OCI-LY3 (cell line): Measurements from ENCODE around the gene APAF1.

Experiments used
- H2AFZ ChIP-seq: fragments of 200-600, 300-600 bp; shearing (Covaris generic); 2 replicates; pipeline ENCODE4 v1.6.0; 2014; ENCODE audit warnings: antibody characterized with exemption, low read depth, low read length
- H3K27ac ChIP-seq: fragments of 200-600, 300-600 bp; sonication (generic); 2 replicates; pipeline ENCODE4 v1.5.1; 2014; ENCODE audit warnings: mild to moderate bottlenecking, low read length, moderate library complexity, mixed read lengths
- H3K27me3 ChIP-seq: fragments of 200-600, 300-600 bp; sonication (generic); 2 replicates; pipeline ENCODE4 v1.6.1; 2014; ENCODE audit warnings: low read depth, low read length, mixed read lengths
- H3K36me3 ChIP-seq: fragments of 200-600, 300-600 bp; sonication (generic); replicated peaks from 2 replicates; pipeline ENCODE3; 2014; ENCODE audit warnings: low read depth, low read length, mixed read lengths
- H3K4me1 ChIP-seq: fragments of 300-600, 200-600 bp; sonication (generic); 2 replicates; pipeline ENCODE4 v1.6.1; 2014; ENCODE audit warnings: low read length, mixed read lengths
- H3K4me2 ChIP-seq: fragments of 200-600, 300-600 bp; sonication (generic); 2 replicates; pipeline ENCODE4 v1.6.1; 2014; ENCODE audit warnings: low read length, mixed read lengths
- H3K4me3 ChIP-seq: fragments of 300-600, 200-600 bp; sonication (generic); 2 replicates; pipeline ENCODE4 v1.5.1; 2014; ENCODE audit warnings: antibody characterized with exemption, mild to moderate bottlenecking, low read length, moderate library complexity
- H3K79me2 ChIP-seq: fragments of 300-600, 200-600 bp; shearing (Covaris generic); 2 replicates; pipeline ENCODE4 v1.6.1; 2014; ENCODE audit warnings: mild to moderate bottlenecking, low read length, mixed read lengths
- H3K9ac ChIP-seq: fragments of 300-600, 200-600 bp; shearing (Covaris generic); 2 replicates; pipeline ENCODE4 v1.6.0; 2014; ENCODE audit warnings: mild to moderate bottlenecking, low read length, moderate library complexity
- H3K9me3 ChIP-seq: fragments of 200-600, 300-600 bp; shearing (Covaris generic); 2 replicates; pipeline ENCODE4 v1.6.1; 2014; ENCODE audit warnings: low read length, mixed read lengths; ENCODE audit not compliant: insufficient read depth
- H4K20me1 ChIP-seq: fragments of 200-600, 300-600 bp; sonication (generic); 2 replicates; pipeline ENCODE4 v1.6.1; 2016; ENCODE audit warnings: low read length, mixed read lengths; ENCODE audit not compliant: insufficient read depth
- EZH2phosphoT487 ChIP-seq: fragments of 200-600 bp; shearing (Covaris generic); IDR thresholded peaks from 2 replicates; pipeline ENCODE4 v1.6.1; 2018; ENCODE audit warnings: antibody characterized with exemption, mixed run types, low read depth
- TF ChIP-seq, protein P1 (sequence below): fragments of 200-600, 300-600 bp; sonication (generic); IDR thresholded peaks from 2 replicates; pipeline ENCODE4 v1.5.1; 2014; ENCODE audit warnings: antibody characterized with exemption, low read length, low read depth

The APAF1 gene

GRCh38 chr12:98645572-98646067, 530 bp downstream of the APAF1 start:
- Histone ChIP-seq H3K4me1 (peaks cover 14% of the 10 kb centered on the region), H2AFZ (peak overlapping the region; percentile 60; the same call in 1 of the 2 replicates), H3K27me3 (no peaks in the 10 kb centered on the region), H3K9me3 (no peaks in the 10 kb centered on the region), H4K20me1 (peaks cover 7% of the 10 kb centered on the region), H3K79me2 (peaks cover 51% of the 10 kb centered on the region), H3K4me2 (peak overlapping the region; percentile 80), H3K4me3 (peak overlapping the region; percentile 82), H3K27ac (peak overlapping the region; percentile 33), H3K9ac (peak overlapping the region; percentile 77), H3K36me3 (peaks cover 35% of the 10 kb centered on the region)
- TF ChIP-seq EZH2phosphoT487: no peak
- TF ChIP-seq, protein P1, sequence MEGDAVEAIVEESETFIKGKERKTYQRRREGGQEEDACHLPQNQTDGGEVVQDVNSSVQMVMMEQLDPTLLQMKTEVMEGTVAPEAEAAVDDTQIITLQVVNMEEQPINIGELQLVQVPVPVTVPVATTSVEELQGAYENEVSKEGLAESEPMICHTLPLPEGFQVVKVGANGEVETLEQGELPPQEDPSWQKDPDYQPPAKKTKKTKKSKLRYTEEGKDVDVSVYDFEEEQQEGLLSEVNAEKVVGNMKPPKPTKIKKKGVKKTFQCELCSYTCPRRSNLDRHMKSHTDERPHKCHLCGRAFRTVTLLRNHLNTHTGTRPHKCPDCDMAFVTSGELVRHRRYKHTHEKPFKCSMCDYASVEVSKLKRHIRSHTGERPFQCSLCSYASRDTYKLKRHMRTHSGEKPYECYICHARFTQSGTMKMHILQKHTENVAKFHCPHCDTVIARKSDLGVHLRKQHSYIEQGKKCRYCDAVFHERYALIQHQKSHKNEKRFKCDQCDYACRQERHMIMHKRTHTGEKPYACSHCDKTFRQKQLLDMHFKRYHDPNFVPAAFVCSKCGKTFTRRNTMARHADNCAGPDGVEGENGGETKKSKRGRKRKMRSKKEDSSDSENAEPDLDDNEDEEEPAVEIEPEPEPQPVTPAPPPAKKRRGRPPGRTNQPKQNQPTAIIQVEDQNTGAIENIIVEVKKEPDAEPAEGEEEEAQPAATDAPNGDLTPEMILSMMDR: no peak

- Histone ChIP-seq H3K9ac (peak overlapping the region; percentile 77), H3K27ac (no peak overlapping the region), H3K36me3 (peaks cover 34% of the 10 kb centered on the region), H3K9me3 (no peaks in the 10 kb centered on the region), H2AFZ (no peak overlapping the region), H3K4me1 (peaks cover 14% of the 10 kb centered on the region), H3K4me3 (peak overlapping the region; percentile 82), H3K27me3 (no peaks in the 10 kb centered on the region), H3K4me2 (peak overlapping the region; percentile 80), H3K79me2 (peaks cover 44% of the 10 kb centered on the region), H4K20me1 (peaks cover 7% of the 10 kb centered on the region)
- TF ChIP-seq, protein P1: no peak; the same call in 1 of the 2 replicates
- no peak for TF ChIP-seq EZH2phosphoT487
Observed at GRCh38 chr12:98646294-98647090, 1.4 kb downstream of the APAF1 start.

DNA sequence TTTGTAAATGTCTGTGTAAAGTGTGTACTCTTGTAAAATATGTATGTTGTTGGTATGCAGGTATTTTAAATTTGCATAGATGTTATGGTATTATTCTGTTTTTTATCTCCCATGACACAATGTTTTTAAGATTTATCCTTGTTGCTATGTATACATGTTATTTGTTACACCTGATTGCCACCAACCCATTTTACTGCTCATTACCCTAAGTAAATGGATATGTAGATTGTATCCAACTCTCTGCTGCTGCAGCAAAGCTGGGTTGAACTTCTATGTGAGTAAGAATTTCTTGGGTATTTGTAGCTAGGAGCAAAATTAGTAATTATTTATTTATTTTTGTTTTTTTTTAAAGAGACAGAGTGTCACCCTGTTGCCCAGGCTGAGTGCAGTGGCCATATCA, 6.2 kb downstream of the APAF1 start:
- no peak overlapping the region for H3K27ac ChIP-seq
- peaks cover 32% of the 10 kb centered on the region for H3K36me3 ChIP-seq
- no peaks in the 10 kb centered on the region for H3K27me3 ChIP-seq
- H4K20me1 ChIP-seq: peaks cover 4% of the 10 kb centered on the region
- peaks cover 6% of the 10 kb centered on the region for H3K4me1 ChIP-seq
- no peaks in the 10 kb centered on the region for H3K9me3 ChIP-seq
- H3K9ac ChIP-seq: no peak overlapping the region
- no peak overlapping the region for H3K4me2 ChIP-seq
- H3K79me2 ChIP-seq: 0 out of 2 replicates have a peak, but pooled peaks cover 4% of the 10 kb centered on the region
- H2AFZ ChIP-seq: no peak overlapping the region
- H3K4me3 ChIP-seq: no peak overlapping the region
- TF ChIP-seq, protein P1: no peak

- no peaks in the 10 kb centered on the region for H3K27me3 ChIP-seq
- no peak overlapping the region for H3K27ac ChIP-seq
- no peak overlapping the region for H2AFZ ChIP-seq
- H3K4me2 ChIP-seq: no peak overlapping the region
- peaks cover 28% of the 10 kb centered on the region for H3K36me3 ChIP-seq
- H4K20me1 ChIP-seq: peaks cover 3% of the 10 kb centered on the region; the same call in 1 of the 2 replicates
- no peaks in the 10 kb centered on the region for H3K9me3 ChIP-seq
- peaks cover 5% of the 10 kb centered on the region; the same call in 1 of the 2 replicates for H3K4me1 ChIP-seq
- TF ChIP-seq, protein P1: peak; percentile 68
- TF ChIP-seq EZH2phosphoT487: no peak
- H3K79me2 ChIP-seq: no peaks in the 10 kb centered on the region
- no peak overlapping the region for H3K4me3 ChIP-seq
- no peak overlapping the region for H3K9ac ChIP-seq
Observed at GRCh38 chr12:98653866-98654493, 8.9 kb downstream of the APAF1 start.
